UCSD-AML1 (cell line): ENCODE data around the gene LACTBL1.

Experiments used
- DNase-seq: peaks from one replicate; lab custom pipeline; 2025; ENCODE audit not compliant: unreplicated experiment; lab: John Stamatoyannopoulos, UW

The LACTBL1 gene

GRCh38 chr1:22976461-22977243, 4.0 kb upstream of the LACTBL1 start:
- DNase-seq, result peak; percentile 72

GRCh38 chr1:22976127-22976460, 3.4 kb upstream of the LACTBL1 start:
- DNase-seq, result no peak

GRCh38 chr1:22975694-22976093, 3.0 kb upstream of the LACTBL1 start:
- DNase-seq, result no peak

- no peak for DNase-seq
These were observed 858 bp downstream of the LACTBL1 start for GRCh38 chr1:22971611-22972405.

GRCh38 chr1:22971161-22971560, 1.5 kb downstream of the LACTBL1 start:
- no peak for DNase-seq

GRCh38 chr1:22970096-22970495, 2.6 kb downstream of the LACTBL1 start:
- no peak for DNase-seq

GRCh38 chr1:22969304-22969709, 3.4 kb downstream of the LACTBL1 start:
- DNase-seq, result no peak

GRCh38 chr1:22967833-22968232, 4.8 kb downstream of the LACTBL1 start:
- DNase-seq, result no peak

GRCh38 chr1:22966309-22966708, 6.4 kb downstream of the LACTBL1 start:
- no peak for DNase-seq

GRCh38 chr1:22963044-22963677, 9.5 kb downstream of the LACTBL1 start:
- DNase-seq, result no peak

- DNase-seq, result no peak
These were observed 10.1 kb downstream of the LACTBL1 start for GRCh38 chr1:22962558-22962957.

- DNase-seq, result no peak
These were observed 12.9 kb downstream of the LACTBL1 start for GRCh38 chr1:22959545-22960360.

- no peak for DNase-seq
These were observed 14.1 kb downstream of the LACTBL1 start for GRCh38 chr1:22958556-22958955.

GRCh38 chr1:22957066-22957465, 15.6 kb downstream of the LACTBL1 start:
- no peak for DNase-seq

GRCh38 chr1:22955146-22955545, 17.5 kb downstream of the LACTBL1 start:
- DNase-seq, result no peak

- no peak for DNase-seq
These were observed 18.9 kb downstream of the LACTBL1 start for GRCh38 chr1:22953740-22954141.

- no peak for DNase-seq
These were observed 19.5 kb downstream of the LACTBL1 start for GRCh38 chr1:22953057-22953739.

GRCh38 chr1:22952694-22953056, 20.0 kb downstream of the LACTBL1 start:
- no peak for DNase-seq

- no peak for DNase-seq
These were observed 20.9 kb downstream of the LACTBL1 start for GRCh38 chr1:22951796-22952195.

- DNase-seq, result no peak
These were observed 22.8 kb downstream of the LACTBL1 start for GRCh38 chr1:22949822-22950331.
